Hippocampal formation (tissue), 2 donors: ENCODE results near the gene ANKAR.

Experiments used
- DNase-seq, 2 donors: peaks; one replicate each; lab custom pipeline; 2025; lab: John Stamatoyannopoulos, UW

ANKAR gene

DNA sequence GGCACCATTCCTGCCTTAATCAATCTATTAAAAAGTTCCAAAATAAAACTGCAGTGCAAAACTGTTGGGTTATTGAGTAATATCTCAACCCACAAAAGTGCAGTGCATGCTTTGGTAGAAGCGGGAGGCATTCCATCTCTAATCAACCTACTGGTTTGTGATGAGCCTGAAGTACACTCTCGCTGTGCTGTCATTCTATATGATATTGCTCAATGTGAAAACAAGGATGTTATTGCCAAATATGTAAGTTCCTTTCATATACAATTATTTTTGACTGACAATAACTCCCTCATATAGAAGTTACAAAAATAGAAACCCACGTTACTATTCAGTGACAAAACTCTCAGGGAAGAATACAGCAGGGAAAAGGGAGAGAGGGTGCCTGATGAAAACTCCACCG is 45.1 kb downstream of the ANKAR start:
- DNase-seq = no peak

GRCh38 chr2:189723192-189723591 is 48.7 kb downstream of the ANKAR start:
- no peak for DNase-seq
